GM13977 (cell line): Measurements from ENCODE around the gene ZNF614.
"Not testable (repeated sequence)": the region's sequence is repeated elsewhere in the genome, so short reads cannot be mapped to it uniquely, and the experiment has no call there.

Experiments
- DNase-seq: peaks from one replicate; pipeline ENCODE4 v3.0.0; 2012; ENCODE audit warnings: low spot score
- CTCF ChIP-seq: IDR thresholded peaks from 2 replicates; pipeline ENCODE4 v1.5.1; 2012; ENCODE audit warnings: mild to moderate bottlenecking, control low read depth; ENCODE audit not compliant: insufficient read depth; ENCODE audit errors: extremely low read depth, missing control alignments
- in situ Hi-C: fragments of 300-500 bp; cut with MboI; formaldehyde crosslinking; loops from one replicate; pipeline ENCODE4 v1.12.0; 2022; ENCODE audit warnings: low sequenced_read_pairs, low pct_unique_long_range_greater_than_20kb, mixed read lengths, inconsistent platforms; ENCODE audit not compliant: unreplicated experiment

ZNF614 gene

GRCh38 chr19:51986309-51987291 is 41.6 kb downstream of the ZNF614 start, which contains the start of gene ZNF350:
ZNF350 (minus strand) TSS chr19:51986840; CDS start chr19:51974360, 12,480 bp downstream.
- peak; percentile 79 for DNase-seq
- in situ Hi-C loops, result no loop called here
- TF ChIP-seq CTCF, result no peak

GRCh38 chr19:51983361-51983760 is 44.8 kb downstream of the ZNF614 start:
- in situ Hi-C loops, result no loop called here
- no peak for DNase-seq
- no peak for TF ChIP-seq CTCF

- in situ Hi-C loops, DNase-seq: not testable (repeated sequence)
Measured at GRCh38 chr19:51980926-51981325, 47.3 kb downstream of the ZNF614 start.

GRCh38 chr19:51980116-51980736 is 48.0 kb downstream of the ZNF614 start:
- TF ChIP-seq CTCF, result no peak
- in situ Hi-C loops, result no loop called here
- DNase-seq, result no peak

GRCh38 chr19:51978882-51979281 is 49.3 kb downstream of the ZNF614 start:
- in situ Hi-C loops, result no loop called here
- DNase-seq, result no peak
- TF ChIP-seq CTCF, result no peak

GRCh38 chr19:51977346-51977745 is 50.8 kb downstream of the ZNF614 start:
- in situ Hi-C loops, result no loop called here
- no peak for DNase-seq
- no peak for TF ChIP-seq CTCF

GRCh38 chr19:51976852-51977251 is 51.3 kb downstream of the ZNF614 start:
- no peak for DNase-seq
- TF ChIP-seq CTCF, result no peak
- in situ Hi-C loops, result no loop called here

GRCh38 chr19:51975787-51976186 is 52.4 kb downstream of the ZNF614 start:
- DNase-seq, in situ Hi-C loops: not testable (repeated sequence)
